Activated gamma-delta T cell treated with anti-CD3 and anti-CD28 coated beads, Interleukin-2, amount 50 U/mL, for 16 hours (primary cell): ENCODE results near the gene OR4K5.
"Not testable (repeated sequence)": the region's sequence is repeated elsewhere in the genome, so short reads cannot be mapped to it uniquely, and the experiment has no call there.

Source experiments
- DNase-seq: peaks from one replicate; pipeline ENCODE4 v3.0.0-alpha.2; 2020; ENCODE audit warnings: low read depth

The OR4K5 gene, protein sequence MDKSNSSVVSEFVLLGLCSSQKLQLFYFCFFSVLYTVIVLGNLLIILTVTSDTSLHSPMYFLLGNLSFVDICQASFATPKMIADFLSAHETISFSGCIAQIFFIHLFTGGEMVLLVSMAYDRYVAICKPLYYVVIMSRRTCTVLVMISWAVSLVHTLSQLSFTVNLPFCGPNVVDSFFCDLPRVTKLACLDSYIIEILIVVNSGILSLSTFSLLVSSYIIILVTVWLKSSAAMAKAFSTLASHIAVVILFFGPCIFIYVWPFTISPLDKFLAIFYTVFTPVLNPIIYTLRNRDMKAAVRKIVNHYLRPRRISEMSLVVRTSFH

DNA sequence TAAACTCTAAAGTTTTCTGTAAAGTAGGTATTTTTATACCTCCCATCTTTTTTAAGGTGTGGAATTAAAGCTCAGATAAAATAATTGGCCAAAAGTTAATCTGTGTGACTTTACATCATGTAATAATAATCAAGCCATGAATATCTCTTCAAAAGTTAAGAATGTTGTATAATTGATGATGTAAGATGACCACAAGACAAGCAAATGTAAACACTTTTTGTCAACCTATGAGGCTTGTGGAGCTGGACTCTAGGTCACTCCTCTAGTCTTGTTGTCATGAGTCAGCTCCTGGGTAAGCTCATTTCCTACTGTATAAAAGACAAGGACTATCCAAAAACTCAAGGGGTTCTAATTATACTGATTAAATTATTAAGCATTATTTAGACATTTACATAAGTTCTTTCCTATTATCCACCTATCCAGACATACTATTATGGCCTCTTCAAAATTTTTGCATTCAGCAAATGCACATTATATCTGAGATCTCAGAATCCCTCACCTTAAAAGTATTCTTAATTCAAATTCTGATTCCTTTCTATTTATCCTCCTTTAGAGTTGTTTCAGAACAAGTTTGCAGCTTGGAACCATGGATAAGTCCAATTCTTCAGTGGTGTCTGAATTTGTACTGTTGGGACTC, at the start of gene OR4K5:
OR4K5 (plus strand) TSS at position 587 of the 637 bp plus-strand sequence; CDS start at position 587, 0 bp downstream.
- DNase-seq, result no peak

- no peak for DNase-seq
These were observed 47.2 kb upstream of the OR4K5 start for GRCh38 chr14:19873178-19873577.

- DNase-seq, result no peak
These were observed 45.6 kb upstream of the OR4K5 start, which contains the start of gene OR4K2 for GRCh38 chr14:19874842-19875241. Gene OR4K2, plus strand, starts transcription at chr14:19875142. Its CDS starts 1,126 bp downstream, at chr14:19876268.

DNA sequence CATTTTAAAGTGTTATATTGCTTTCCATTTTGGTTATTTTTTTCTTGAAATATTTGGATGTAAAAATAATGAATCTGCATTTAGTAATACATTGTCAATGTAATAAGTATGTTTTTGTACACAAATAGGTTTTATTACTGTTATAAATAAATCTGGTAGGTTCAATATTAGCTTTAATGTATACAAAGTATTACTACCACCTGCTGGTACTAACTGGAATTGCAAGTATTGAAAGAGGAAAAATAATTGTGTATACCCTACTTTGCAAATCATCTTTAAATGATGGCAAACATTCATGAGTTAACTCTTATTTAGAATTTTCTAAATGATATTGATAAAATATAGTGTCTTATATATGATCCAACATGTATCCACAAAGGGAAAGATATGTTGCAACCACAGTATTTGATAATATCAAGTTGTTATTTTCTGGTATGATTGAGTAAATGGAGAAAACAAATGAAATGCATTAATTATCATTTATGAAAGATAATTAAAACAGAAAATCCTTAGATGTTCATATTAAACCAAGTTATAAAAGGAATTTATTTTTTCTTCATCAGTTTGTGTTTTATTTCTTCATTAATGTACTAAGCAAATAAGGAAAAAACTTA, 42.3 kb upstream of the OR4K5 start:
- DNase-seq, result no peak

GRCh38 chr14:19895282-19895681, 25.1 kb upstream of the OR4K5 start:
- DNase-seq, result no peak

- no peak for DNase-seq
These were observed 19.4 kb upstream of the OR4K5 start for GRCh38 chr14:19900999-19901398.

- no peak for DNase-seq
These were observed 18.0 kb upstream of the OR4K5 start for GRCh38 chr14:19902409-19902808.

GRCh38 chr14:19906665-19907064, 13.7 kb upstream of the OR4K5 start:
- DNase-seq, result no peak

DNA sequence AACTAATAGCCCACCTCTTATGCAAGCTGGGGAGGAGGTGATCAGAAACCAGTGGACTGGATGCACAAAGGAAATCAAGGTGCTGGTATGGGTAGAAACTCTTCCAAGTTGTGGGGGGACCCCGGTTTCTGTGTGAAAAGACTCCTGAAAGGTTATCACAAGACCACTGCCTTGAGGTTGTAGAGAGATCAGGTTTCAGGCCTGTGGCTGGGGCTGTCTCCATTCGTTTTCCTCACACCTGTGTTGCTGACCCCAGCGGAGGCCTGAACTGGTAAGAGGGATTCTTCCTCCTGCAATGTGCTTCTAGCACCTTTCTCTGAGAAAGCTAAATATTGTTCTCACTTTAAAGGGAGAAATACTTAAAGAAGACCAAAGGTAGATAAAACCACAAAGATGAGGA, 9.3 kb upstream of the OR4K5 start:
- no peak for DNase-seq

DNA sequence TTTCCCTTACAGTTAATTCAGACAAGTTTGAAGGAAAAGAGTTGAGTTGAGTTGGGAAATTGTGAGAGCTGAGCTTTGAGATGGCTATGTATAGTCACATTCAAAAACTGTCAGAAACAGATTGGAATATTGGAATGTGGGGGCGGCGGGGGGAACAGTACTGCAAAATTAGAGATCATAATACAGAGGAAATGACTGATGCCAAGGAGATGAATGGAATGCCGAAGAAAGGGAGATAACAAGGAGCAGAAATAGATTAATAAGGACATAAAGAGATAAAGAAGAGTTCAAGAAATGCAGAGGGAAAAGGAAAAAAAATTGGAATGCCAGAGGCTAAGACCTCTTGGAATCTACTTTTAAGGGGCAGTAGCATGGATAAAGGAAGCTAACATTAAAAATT, 3.2 kb upstream of the OR4K5 start:
- no peak for DNase-seq

DNA sequence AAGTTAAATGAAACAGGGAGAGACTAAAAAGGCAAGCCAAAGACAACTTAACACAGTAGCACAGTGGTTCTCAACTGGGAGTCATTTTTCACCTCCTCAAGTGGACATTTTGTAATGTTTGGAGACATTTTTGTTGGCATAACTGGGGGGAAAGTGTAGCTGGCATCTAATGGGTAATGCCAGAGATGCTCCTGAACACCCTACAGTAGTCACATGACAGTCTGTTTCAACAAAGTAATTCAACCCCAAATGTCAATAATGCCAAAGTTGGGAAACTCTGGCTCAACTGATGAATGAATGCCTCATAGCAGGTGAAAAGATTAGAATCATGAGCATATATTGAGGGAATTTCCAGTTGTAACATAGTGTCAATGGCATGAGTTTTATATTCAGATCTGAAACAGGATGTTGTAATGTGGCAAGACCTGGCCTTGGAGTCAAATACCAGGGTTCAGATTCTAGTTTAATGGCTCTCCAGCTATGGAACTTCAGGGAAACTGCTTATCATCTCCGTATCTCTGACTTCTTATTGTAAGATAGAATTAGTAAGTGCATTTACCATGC, 2.4 kb upstream of the OR4K5 start:
- DNase-seq, result no peak

- DNase-seq, result no peak
These were observed 1.7 kb upstream of the OR4K5 start for GRCh38 chr14:19918553-19919264.

- no peak for DNase-seq
These were observed 10.2 kb downstream of the OR4K5 start, which contains the start of gene OR4K1 for GRCh38 chr14:19930617-19931016. Gene OR4K1, plus strand, starts transcription at chr14:19930917. Its CDS starts 4,750 bp downstream, at chr14:19935667.

DNA sequence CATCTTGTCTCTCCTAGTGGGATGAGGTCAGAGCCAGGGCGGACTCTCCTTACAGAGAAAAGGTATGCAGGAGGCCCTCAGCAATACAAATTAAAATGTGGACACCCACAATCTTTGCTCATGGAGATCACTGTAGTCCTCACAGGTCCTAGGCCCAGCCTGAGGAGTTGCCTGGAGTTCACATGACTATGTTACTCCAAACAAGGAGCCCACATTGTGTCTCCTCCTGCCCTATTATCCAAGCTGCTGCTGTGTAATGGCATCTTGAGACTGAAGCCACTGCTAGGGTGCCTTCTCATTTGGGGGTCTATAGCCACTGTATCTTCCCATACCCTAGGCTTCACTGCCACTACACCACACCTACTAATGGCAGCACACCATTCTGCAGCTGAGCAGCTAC, 21.3 kb downstream of the OR4K5 start:
- no peak for DNase-seq

GRCh38 chr14:19947413-19948090, 27.1 kb downstream of the OR4K5 start:
- no peak for DNase-seq

- no peak for DNase-seq
These were observed 28.8 kb downstream of the OR4K5 start for GRCh38 chr14:19949218-19949617.

- DNase-seq, result not testable (repeated sequence)
These were observed 49.3 kb downstream of the OR4K5 start for GRCh38 chr14:19969735-19970134.
